ACC112 (cell line): Measurements from ENCODE around the gene IL15RA.

Experiments used
- H2AFZ ChIP-seq: fragments of 200-600 bp; sonication (generic); one replicate; pipeline ENCODE4 v1.6.0; 2017; ENCODE audit warnings: antibody characterized with exemption, low read length; ENCODE audit not compliant: unreplicated experiment
- H3K27ac ChIP-seq: fragments of 200-600 bp; sonication (generic); 2 replicates; pipeline ENCODE4 v1.5.1; 2014; ENCODE audit warnings: low read depth, mild to moderate bottlenecking, antibody characterized with exemption, low read length, moderate library complexity
- H3K27me3 ChIP-seq: fragments of 200-600 bp; sonication (generic); 2 replicates; pipeline ENCODE4 v1.6.1; 2014; ENCODE audit warnings: mild to moderate bottlenecking, antibody characterized with exemption, low read length, moderate library complexity, mixed read lengths; ENCODE audit not compliant: insufficient read depth
- H3K36me3 ChIP-seq: fragments of 200-600 bp; sonication (generic); 2 replicates; pipeline ENCODE4 v1.6.1; 2016; ENCODE audit warnings: mild to moderate bottlenecking, antibody characterized with exemption, low read length, moderate library complexity, mixed read lengths; ENCODE audit not compliant: insufficient read depth
- H3K4me1 ChIP-seq: fragments of 200-600 bp; sonication (generic); one replicate; pipeline ENCODE4 v1.6.1; 2016; ENCODE audit warnings: low read length, mixed read lengths; ENCODE audit not compliant: insufficient read depth, unreplicated experiment, control insufficient read depth
- H3K4me3 ChIP-seq: fragments of 200-600 bp; sonication (generic); 2 replicates; pipeline ENCODE4 v1.5.1; 2014; ENCODE audit warnings: mild to moderate bottlenecking, low read depth, low read length
- H3K79me2 ChIP-seq: fragments of 200-600 bp; sonication (generic); one replicate; pipeline ENCODE4 v1.6.0; 2016; ENCODE audit warnings: low read length; ENCODE audit not compliant: control insufficient read depth, unreplicated experiment, insufficient read depth

Gene IL15RA

GRCh38 chr10:5905854-5906507 lies 71.4 kb downstream of the IL15RA start:
- H3K36me3 ChIP-seq, result peaks cover 18% of the 10 kb centered on the region
- H3K27me3 ChIP-seq, result no peaks in the 10 kb centered on the region
- H3K4me3 ChIP-seq, result no peak overlapping the region
- no peak overlapping the region for H2AFZ ChIP-seq
- H3K79me2 ChIP-seq, result peaks cover 14% of the 10 kb centered on the region
- no peak overlapping the region for H3K27ac ChIP-seq
- H3K4me1 ChIP-seq, result no peaks in the 10 kb centered on the region

- Histone ChIP-seq H2AFZ (no peak overlapping the region), H3K27me3 (no peaks in the 10 kb centered on the region), H3K4me1 (no peaks in the 10 kb centered on the region), H3K4me3 (no peak overlapping the region), H3K27ac (no peak overlapping the region), H3K36me3 (peaks cover 13% of the 10 kb centered on the region), H3K79me2 (peaks cover 21% of the 10 kb centered on the region)
Observed at GRCh38 chr10:5904227-5904626, 73.1 kb downstream of the IL15RA start.

GRCh38 chr10:5903563-5903962 lies 73.8 kb downstream of the IL15RA start:
- Histone ChIP-seq H2AFZ (no peak overlapping the region), H3K79me2 (peaks cover 27% of the 10 kb centered on the region), H3K36me3 (peaks cover 8% of the 10 kb centered on the region), H3K4me3 (no peak overlapping the region), H3K4me1 (no peaks in the 10 kb centered on the region), H3K27ac (no peak overlapping the region), H3K27me3 (no peaks in the 10 kb centered on the region)

GRCh38 chr10:5902511-5903274 lies 74.7 kb downstream of the IL15RA start:
- Histone ChIP-seq H3K27me3 (no peaks in the 10 kb centered on the region), H3K4me3 (no peak overlapping the region), H3K79me2 (peaks cover 33% of the 10 kb centered on the region), H2AFZ (no peak overlapping the region), H3K4me1 (no peaks in the 10 kb centered on the region), H3K27ac (no peak overlapping the region), H3K36me3 (peaks cover 8% of the 10 kb centered on the region)
